K562 (cell line): ENCODE measurements around the gene NCAM2. TPM values are rescaled to one million over a fixed set of nuclear protein-coding genes. Genes with fewer than 3 reads are reported as not detected.

Experiments
- CXXC5 ChIP-seq: fragments of 250-450 bp; sonication (Bioruptor Pico); IDR thresholded peaks from 2 replicates; pipeline ENCODE4 v1.8.0; 2022; ENCODE audit warnings: inconsistent platforms, mild to moderate bottlenecking, moderate library complexity
- HDGF ChIP-seq: fragments of 450-650 bp; IDR thresholded peaks from 2 replicates; pipeline ENCODE4 v1.6.1; 2016
- MGA ChIP-seq: fragments of 450-650 bp; IDR thresholded peaks from 2 replicates; pipeline ENCODE4 v1.6.1; 2016; ENCODE audit warnings: mild to moderate bottlenecking, moderate library complexity
- PPARD ChIP-seq: fragments of 250-450 bp; sonication (Bioruptor Pico); IDR thresholded peaks from 2 replicates; pipeline ENCODE4 v1.8.0; 2022; ENCODE audit warnings: inconsistent platforms, mild to moderate bottlenecking, moderate library complexity
- TAF7 ChIP-seq: fragments of 450-650 bp; IDR thresholded peaks from 2 replicates; pipeline ENCODE4 v1.6.1; 2016; ENCODE audit warnings: missing genetic modification characterization, missing compliant biosample characterization
- U2AF1 ChIP-seq: fragments of 200-400 bp; formaldehyde crosslinking; optimal IDR thresholded peaks from 2 replicates; pipeline ENCODE3; 2017; ENCODE audit warnings: mild to moderate bottlenecking, low read depth, low read length, moderate library complexity
- polyA plus RNA-seq, 8 experiments: library from polyadenylated mRNA; depleted of rRNA in 4 of 8; stranded (reverse) in 5 of 8; unstranded in 3 of 8; fragments of >200 nt; fragmentation: Nextera tagmentation in 2 of 8; fragmentation: Illumina TruSeq in 1 of 8; extraction: Ambion mirVana in 2 of 8; extraction: Trizol in 1 of 8; gene quantifications; 2 replicates each; pipeline versions ENCODE4 v1.2.1 to v1.2.3, GENCODE V29; 2011 to 2014; ENCODE audit warnings: inconsistent platforms in 1 of 8, missing spikeins in 1 of 8
- total RNA-seq, 7 experiments: library from RNA; depleted of rRNA in 6 of 7; stranded (reverse); fragments of >200 nt in 6 of 7; fragmentation: Illumina TruSeq in 2 of 7; extraction: Trizol in 2 of 7; gene quantifications; 2 replicates each; pipeline versions ENCODE4 v1.2.1 to v1.2.3, GENCODE V29; 2011 to 2021; ENCODE audit warnings: low replicate concordance in 1 of 7

NCAM2 gene
- total and polyA plus RNA-seq, 9 of the 15 experiments (the other 6 are each of a cell fraction or from before 2014, with no cell fraction given), result 14.0 to 58.2 (median 27.8) TPM

- 0 out of 2 replicates have a peak, but pooled peaks have one; percentile 20 for TF ChIP-seq HDGF
- TF ChIP-seq MGA, result peak; percentile 66
- 0 out of 2 replicates have a peak, but pooled peaks have one; percentile 23 for TF ChIP-seq CXXC5 (CRISPR knock-in tag)
- peak; percentile 37; the same call in 1 of the 2 replicates for TF ChIP-seq TAF7 (tag)
- no peak for TF ChIP-seq U2AF1
- no peak for TF ChIP-seq PPARD (CRISPR knock-in tag)
- TF ChIP-seq, all 486 proteins: peak for 10
These were observed 198.6 kb downstream of the NCAM2 start (continued) for GRCh38 chr21:21196848-21197247.
